ENCODE measurements around the gene GRID1.

- TF ChIP-seq POLR2AphosphoS5 (IDR thresholded peaks at IDR 0.05) (no peak), CTCF (IDR thresholded peaks at IDR 0.05) (no peak), EP300 (IDR thresholded peaks at IDR 0.05) (no peak), POLR2A (IDR thresholded peaks at IDR 0.05) (no peak)
Observed at GRCh38 chr10:86330778-86331763, 35.5 kb downstream of the GRID1 start.
